GM18861 (cell line): ENCODE results near the gene IL18R1.

Experiments used
- ATAC-seq: cut with Tn5 transposase; IDR thresholded peaks from one replicate; pipeline ENCODE4 v1.9.1; 2021; ENCODE audit not compliant: unreplicated experiment

IL18R1 gene

DNA sequence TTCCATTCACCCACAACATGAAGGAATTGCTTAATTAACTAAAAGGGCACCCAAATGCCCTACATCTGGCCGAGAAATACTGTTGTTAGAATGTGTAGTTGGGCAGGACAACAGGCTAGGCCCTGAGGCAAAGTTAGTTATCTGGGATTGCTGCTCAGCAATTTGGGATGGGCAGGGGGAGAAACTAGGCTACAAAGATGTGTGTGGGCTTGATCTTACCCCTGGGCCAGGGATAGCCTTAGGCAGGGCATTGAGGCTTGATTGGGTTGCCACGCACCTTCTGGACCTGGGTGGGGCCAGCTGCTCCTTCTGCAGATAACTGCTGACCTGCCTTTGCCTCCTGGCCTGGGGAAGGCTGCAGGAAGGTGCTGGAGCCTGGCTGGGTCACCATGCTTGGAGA lies 76.8 kb downstream of the IL18R1 start:
- no peak for ATAC-seq

DNA sequence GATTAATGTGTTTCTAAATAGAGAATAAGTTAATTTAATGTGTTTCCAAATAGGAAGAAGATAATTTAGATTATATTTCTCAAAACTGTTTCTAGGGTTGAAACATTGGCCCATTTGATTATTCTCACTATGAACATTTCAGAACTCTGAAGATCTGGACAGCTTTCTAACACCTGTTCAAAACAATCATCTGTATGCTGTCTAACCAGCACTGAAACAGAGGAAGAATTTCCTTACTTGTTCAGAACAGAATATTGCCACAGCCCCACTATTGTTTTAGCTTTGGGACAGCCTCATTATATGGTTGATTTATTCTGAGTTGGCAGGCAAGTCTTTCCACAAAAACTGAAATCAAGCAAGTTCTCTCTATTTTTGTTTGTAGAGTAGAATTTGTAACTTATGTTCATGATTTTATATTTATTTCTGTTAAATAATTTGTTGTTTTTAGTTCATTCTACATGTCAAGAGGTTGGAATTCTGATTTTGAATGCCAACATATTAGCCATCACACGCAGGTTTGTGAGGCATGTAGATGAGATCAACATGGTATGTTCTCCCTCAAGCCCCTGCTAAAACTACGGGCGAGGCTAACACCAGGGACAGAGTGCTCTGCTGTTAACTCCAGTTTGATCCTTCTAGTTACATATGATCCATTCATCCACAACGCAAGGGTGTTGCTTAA lies 78.5 kb downstream of the IL18R1 start:
- no peak for ATAC-seq

DNA sequence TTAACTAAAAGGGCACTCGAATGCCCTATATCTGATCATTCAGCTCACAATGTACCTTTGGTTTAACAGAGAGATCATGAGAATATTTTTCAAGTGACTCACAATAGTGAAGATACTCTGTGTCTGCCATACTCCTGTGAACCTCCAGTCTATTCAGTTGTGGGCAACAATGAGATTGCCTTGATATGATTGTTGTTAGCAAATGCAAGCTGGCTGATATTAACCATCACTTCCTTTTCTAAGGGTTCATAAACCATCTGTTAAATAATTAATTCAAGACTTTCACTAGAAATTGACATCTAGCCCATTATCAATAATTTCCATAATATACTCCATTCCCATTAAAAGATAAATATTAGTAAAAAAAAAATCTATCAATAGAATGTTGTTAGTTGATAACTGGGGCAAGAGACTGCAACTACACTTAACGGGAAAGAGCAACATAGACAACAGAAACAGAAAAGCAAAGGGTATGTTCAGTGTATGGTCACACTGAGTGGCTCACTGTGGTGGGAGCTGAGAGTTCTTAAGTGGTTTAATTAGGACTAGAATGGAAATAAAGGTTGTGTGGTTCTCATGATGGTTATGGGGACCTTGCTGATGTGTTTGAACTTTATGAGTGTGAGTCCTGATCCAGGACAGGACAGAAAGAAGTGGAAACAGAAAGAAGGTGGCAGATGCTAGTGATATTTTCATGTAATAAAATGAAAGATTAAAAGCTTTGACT lies 79.2 kb downstream of the IL18R1 start:
- ATAC-seq, result peak; percentile 49

DNA sequence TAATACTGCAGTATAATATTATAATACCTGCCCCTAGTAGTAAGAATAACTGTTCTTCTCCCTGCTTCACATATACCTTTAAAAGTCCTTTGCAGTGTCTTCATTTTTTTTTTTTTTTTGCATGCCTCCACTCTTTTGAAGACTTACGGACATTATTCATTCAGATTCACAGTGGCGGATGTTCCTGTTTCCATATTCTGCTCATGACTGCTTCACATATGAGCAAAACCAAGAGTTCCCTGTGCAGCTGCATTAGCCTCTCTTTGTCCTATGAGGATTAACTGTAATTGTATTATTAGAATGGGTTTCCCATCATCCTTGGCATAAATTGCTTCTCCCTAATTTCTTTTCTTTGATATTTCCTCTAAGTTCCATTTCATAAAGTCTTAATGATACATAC lies 80.1 kb downstream of the IL18R1 start:
- no peak for ATAC-seq

DNA sequence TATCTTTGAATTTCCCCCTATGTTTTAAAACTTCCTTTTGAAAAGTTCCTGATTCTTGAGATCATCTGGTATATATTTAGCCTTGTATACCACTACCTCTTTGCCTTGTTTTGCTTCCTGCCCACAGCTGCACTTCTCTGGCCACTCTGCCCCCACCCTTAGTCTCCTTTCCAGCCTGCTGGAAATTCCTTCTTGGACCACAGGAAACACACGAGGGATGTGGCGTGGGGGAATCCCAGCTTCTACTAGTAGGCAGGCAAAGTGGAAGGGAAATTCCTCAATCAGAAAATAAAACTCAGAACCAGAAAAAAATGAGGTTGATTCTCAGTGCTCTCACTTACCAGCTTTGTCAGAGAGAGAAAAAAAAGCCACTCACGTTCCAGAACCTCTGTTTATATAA lies 80.7 kb downstream of the IL18R1 start:
- ATAC-seq, result no peak

DNA sequence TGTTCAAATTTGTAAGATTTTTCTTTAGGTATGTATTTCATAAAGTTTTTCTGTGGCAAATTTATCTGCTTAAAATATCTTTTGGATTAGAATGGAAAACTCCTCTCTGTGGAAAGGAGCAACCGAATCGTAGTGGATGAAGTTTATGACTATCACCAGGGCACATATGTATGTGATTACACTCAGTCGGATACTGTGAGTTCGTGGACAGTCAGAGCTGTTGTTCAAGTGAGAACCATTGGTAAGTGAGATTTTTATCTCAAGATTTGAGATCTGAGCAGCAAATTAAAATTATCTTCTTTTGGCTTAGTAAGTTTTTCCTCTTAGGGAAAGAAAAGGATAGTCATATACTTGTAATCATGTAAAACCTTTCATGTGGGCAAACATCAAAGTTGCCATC lies 81.5 kb downstream of the IL18R1 start:
- ATAC-seq, result no peak

DNA sequence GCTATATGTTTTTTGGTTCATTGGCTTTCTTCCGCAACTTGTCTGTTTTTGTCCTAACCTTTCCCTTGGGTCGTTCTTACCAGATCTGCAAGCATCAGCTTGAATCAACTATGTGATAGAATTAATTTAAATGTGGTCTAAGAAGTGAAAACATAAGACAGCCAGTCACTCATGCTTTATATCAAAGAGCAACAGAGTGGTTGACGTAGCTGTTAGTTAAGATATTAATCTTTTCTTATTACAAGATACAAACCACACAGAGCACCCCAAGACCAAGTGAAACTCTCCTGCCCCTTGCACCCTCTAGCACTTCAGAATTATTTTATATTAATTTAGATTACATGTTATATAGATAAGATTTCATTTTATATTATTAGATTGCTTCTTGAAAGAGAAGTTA lies 82.5 kb downstream of the IL18R1 start:
- no peak for ATAC-seq

DNA sequence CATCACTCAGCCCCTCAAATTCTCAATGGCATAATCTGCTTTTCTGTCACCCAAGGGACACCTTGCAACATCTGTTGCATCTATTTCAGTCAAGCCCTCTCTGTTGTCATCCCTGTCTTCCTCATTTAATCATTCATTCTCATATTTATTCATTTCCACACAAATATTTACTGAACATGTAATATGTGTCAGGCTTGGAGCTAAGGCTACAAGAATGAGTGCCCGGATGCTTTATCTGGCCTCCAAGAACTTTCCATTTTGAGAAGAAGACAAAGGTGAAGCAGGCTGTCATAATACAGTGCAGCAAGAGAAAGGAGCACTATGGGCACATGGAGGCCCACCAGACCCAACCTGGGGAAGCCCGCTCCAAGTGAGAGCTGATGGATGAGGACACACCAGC lies 83.0 kb downstream of the IL18R1 start:
- ATAC-seq, result no peak

DNA sequence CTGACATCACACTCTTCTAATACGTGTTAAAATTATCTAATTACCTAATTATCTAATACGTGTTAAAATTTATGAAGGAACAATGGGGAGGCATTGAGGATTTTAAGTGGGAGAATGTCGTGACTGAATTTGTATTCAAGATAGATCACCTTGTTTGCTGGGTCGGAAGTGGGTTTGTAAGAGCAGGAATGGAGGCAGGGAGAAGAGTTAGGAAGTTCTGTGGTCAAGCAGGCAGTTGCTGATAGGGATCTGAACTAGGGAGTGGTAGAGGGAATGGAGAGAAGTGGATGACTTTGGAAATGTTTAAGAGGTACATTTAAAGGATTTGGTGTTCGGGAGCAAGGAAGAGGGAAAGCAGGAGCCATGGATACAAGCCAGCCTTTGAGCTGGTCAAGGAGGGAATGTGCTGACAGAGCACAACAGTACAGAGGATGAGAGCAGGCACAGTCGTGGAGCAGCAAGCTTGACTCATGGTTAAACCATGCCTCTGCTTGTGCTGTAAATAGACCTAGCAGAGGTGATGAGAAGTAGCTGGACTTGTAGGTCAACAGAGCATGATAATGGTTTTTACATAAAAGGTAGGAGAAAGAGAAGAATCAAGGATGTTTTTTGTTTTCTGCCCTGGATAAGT lies 83.6 kb downstream of the IL18R1 start:
- ATAC-seq, result no peak

DNA sequence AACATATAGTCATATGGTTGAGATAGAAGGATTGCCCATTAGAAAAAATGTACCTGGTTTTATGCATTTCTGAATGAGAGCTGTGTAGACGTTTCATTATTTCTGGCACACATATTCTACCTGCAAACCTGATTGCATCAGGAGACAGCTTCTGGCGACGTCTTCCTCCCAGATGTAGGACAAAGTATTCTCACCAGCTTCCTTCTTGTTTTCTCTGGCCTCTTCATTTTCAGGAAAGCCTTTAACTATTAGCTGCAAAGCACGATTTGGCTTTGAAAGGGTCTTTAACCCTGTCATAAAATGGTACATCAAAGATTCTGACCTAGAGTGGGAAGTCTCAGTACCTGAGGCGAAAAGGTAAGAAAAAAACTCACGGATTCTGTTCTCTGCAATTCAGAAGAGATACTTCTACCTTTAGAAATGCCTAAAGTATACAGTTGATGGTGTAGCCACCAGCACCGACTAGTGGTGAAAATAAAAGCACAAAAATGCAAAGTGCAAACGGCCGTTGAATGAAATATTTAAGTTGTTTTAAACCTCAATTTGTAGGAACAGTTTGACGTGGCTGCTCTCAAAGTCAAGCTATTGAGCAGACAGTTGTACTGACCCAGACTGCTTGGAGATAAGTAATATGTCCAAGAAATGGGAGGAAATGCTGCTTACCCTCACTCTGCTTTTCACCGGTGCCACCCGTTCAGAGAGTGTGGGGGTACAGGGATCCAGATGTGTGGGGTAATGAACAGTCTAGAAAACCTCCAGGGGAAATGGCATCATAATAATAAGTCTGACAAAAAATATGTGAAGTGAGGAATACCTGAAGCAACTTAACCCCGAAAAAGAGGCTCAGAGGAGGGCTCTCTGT lies 87.6 kb downstream of the IL18R1 start:
- ATAC-seq, result no peak

DNA sequence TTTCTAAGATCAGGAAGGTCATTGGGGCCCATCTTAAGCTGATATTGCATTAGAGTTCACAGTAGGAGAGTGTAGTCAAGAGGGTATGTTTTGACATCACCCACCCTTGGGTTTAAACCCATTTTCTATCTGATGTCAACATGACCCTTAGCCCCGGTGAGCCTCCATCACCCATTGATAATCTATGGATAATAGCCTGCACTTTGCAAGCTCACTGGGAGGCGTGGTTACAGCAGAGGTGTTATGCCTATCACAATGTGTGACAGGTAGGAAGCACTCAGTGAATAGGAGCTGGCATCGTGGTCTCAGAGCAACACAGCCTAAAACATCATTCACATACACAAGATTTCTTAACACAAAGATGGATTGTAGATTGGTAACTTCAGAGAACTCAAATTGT lies 88.6 kb downstream of the IL18R1 start:
- ATAC-seq, result no peak

DNA sequence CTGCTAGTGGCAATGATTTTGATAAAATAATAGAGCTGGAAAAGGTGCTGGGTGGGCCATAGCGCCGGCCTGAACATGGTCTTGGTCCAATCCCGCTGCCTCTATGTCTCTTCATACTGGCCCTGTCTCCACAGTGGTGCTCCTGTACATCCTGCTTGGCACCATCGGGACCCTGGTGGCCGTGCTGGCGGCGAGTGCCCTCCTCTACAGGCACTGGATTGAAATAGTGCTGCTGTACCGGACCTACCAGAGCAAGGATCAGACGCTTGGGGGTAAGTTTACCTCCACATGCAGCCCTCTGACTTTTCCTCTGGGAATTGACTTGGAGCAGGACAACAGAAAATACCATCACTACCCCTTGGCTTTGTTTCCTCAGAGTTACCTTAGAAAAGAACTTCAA lies 91.3 kb downstream of the IL18R1 start:
- no peak for ATAC-seq
